ENCODE measurements around the gene IL6ST. TPM values are rescaled to one million over a fixed set of nuclear protein-coding genes. Genes with fewer than 3 reads are reported as not detected.

IL6ST gene
- total and polyA plus RNA-seq, 4 donors, result 51.3 to 438 (median 109) TPM

- Histone ChIP-seq H3K9me3 (ENCODE audit: control insufficient read depth in 4 of 4, low read length in 3 of 4) (no peaks in the 10 kb centered on the region), H3K27ac (ENCODE audit: low read depth in 1 of 2, low read length in 2 of 2) (peak overlapping the region in 1 of 2 donors; percentile 8), H3K4me3 (ENCODE audit: low read depth in 1 of 3, low read length in 3 of 3) (no peak overlapping the region), H3K27me3 (ENCODE audit: control insufficient read depth in 4 of 4, insufficient read depth in 4 of 4, low read length in 3 of 4) (no peaks in the 10 kb centered on the region), H3K4me1 (ENCODE audit: control insufficient read depth in 4 of 4, insufficient read depth in 4 of 4, low read length in 3 of 4) (peaks cover 4 to 21% (median 11%) of the 10 kb centered on the region in 4 donors), H3K36me3 (ENCODE audit: control insufficient read depth in 4 of 4, insufficient read depth in 3 of 4, low read depth in 1 of 4, low read length in 3 of 4) (no peaks in the 10 kb centered on the region), H3K9ac (ENCODE audit: low read depth in 1 of 2, low read length in 2 of 2) (no peak overlapping the region)
- TF ChIP-seq YY1 (IDR thresholded peaks at IDR 0.05), result no peak
- TF ChIP-seq FOXA1 (IDR thresholded peaks at IDR 0.05), result no peak
- no peak for TF ChIP-seq RAD21 (IDR thresholded peaks at IDR 0.05)
- TF ChIP-seq MAX (IDR thresholded peaks at IDR 0.05), result no peak
- no peak for TF ChIP-seq ZBTB33 (IDR thresholded peaks at IDR 0.05)
- no peak for TF ChIP-seq RXRA (IDR thresholded peaks at IDR 0.05)
- no peak for TF ChIP-seq HNF4A (conservative IDR thresholded peaks at IDR 0.05)
- no peak for TF ChIP-seq NR2F2 (IDR thresholded peaks at IDR 0.05)
- TF ChIP-seq EGR1 (IDR thresholded peaks at IDR 0.05; ENCODE audit: low read depth in 2 of 2), result no peak
- no peak for TF ChIP-seq CTCF (IDR thresholded peaks at IDR 0.05; ENCODE audit: low read depth, low read length, missing input control)
- TF ChIP-seq HNF4G (IDR thresholded peaks at IDR 0.05), result no peak
- no peak for TF ChIP-seq TAF1 (conservative IDR thresholded peaks at IDR 0.05)
- TF ChIP-seq SP1 (IDR thresholded peaks at IDR 0.05), result no peak
- no peak for TF ChIP-seq JUND (IDR thresholded peaks at IDR 0.05)
- TF ChIP-seq REST (IDR thresholded peaks at IDR 0.05), result no peak
- no peak for TF ChIP-seq ATF3 (IDR thresholded peaks at IDR 0.05)
- TF ChIP-seq GABPA (IDR thresholded peaks at IDR 0.05 in 1 of 2, conservative IDR thresholded peaks at IDR 0.05 in 1 of 2), result no peak
- TF ChIP-seq FOXA2 (IDR thresholded peaks at IDR 0.05), result no peak
- no peak for DNase-seq (ENCODE audit: low spot score)
- 92% methylated on average over 12 of the region's 12 CpGs for WGBS
Observed at GRCh38 chr5:55929020-55929799, 65.6 kb downstream of the IL6ST start.

All from liver (tissue), 9 donors.